HG02840 (cell line): Measurements from ENCODE around the gene BACE1-AS.
A peak's percentile ranks its signal among the peaks of the same experiment; 100 is the strongest.
"Not testable (repeated sequence)": the region's sequence is repeated elsewhere in the genome, so short reads cannot be mapped to it uniquely, and the experiment has no call there.

Source experiments
- ATAC-seq: cut with Tn5 transposase; IDR thresholded peaks from one replicate; pipeline ENCODE4 v1.9.1; 2021; ENCODE audit warnings: mild to moderate bottlenecking, moderate library complexity, moderate number of reproducible peaks; ENCODE audit not compliant: unreplicated experiment, low FRiP score

Gene BACE1-AS

GRCh38 chr11:117316197-117316961, 25.2 kb downstream of the BACE1-AS start, which contains the start of gene BACE1:
BACE1 (minus strand) TSS chr11:117316256; CDS start chr11:117315795, 461 bp downstream.
- ATAC-seq = no peak

DNA sequence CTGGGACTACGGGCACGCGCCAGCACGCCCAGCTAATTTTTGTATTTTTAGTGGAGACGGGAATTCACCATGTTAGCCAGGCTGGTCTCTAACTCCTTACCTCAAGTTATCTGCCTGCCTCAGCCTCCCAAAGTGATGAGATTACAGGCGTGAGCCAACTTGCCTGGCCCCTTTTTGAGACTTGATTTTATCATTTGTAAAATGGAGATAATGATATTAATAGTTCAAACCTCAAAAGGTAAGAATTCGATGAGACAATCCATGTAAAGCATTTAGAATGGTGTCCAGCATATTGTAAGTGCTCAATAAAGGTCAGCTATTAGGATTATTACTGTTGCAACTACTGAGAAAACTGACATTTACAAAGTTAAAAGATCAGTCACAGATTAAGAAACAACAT, 27.6 kb downstream of the BACE1-AS start:
- ATAC-seq = no peak

DNA sequence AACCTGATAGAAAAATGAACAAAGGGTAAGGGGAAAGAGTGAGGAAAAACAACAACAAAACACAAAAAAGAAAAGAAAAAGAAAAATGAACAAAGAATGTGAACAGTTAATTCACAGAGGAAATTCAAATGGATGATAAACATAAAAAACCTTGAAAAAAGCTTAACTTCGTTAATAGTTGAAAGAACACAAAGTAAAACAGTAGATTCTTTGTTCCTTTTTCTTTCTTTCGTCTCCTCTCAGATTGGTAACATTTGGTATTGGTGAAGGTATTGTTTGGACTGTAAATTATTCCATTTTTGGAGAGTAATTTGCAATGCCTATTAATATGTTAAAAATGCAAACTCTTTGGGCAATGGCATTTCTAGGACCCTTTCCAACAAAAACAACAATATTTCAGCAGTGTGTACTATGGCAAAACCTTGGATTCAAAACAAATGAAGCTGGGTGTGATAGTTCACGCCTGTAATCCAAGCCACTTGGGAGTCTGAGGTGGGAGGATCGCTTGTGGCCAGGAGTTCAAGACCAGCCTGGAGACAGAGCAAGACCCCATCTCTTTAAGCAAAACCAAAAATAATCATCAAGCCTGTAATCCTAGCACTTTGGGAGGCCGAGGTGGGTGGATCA, 28.2 kb downstream of the BACE1-AS start:
- no peak for ATAC-seq

- ATAC-seq = not testable (repeated sequence)
Observed at GRCh38 chr11:117327255-117327566, 36.1 kb downstream of the BACE1-AS start.

DNA sequence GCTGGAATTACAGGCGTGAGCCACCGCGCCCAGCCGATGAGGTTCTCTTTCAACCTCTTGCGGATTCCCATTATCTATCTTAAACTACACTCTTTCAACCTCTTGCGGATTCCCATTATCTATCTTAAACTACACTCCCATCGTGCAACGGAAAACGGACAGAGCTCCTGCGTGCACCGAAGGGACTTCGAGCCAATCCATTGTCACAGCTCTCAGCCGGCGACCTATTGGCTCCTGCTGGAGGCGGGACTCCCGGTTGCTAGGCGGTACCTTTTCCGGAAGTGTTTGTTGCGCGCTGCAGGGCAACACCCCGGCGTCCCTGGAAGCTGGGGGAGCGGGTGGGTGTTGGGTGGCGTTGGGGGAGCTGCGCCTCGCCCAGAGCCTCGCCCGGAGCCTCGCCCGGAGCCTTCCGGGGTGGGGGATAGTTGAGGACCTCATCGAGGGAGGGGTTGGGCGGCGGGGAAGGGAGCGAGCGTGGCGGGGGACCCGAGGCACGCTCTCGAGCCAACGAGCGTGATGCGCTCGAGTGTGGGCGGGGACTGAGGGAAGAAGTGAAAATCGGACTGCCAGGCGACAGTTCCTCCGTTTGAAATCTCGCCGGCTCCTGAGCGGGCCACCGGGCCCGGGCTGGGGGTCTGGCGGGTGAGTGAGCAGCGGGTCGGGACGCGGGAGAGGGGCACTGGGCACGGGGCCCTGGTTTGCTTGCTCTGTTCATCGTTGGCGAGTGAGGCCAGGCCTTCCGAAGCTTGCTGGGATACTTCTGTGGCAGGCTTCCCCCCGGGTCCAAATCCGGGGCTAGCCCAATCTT, 36.6 kb downstream of the BACE1-AS start, which contains the start of gene CEP164:
CEP164 (plus strand) TSS at position 288 of the 808 bp plus-strand sequence. CDS start 10,733 bp downstream, outside the sequence.
- ATAC-seq = peak; percentile 91

- ATAC-seq = no peak
Observed at GRCh38 chr11:117328375-117329010, 37.3 kb downstream of the BACE1-AS start.

DNA sequence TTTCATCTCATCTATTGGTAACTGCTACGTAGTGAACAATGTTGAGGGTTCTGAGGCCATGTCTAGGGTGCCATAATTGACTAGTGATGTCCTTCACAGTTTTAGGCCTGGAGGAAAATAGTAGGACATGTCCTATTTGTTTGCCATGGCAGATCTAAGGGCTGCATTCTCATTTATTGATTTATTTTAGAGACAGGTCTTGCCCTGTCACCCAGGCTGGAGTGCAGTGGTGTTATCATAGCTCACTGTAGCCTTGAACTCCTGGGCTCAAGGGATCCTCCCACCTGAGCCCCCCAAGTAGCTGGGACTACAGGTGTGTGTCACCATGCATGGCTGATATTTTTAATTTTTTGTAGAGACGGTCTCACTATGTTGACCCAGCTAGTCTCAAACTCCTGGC, 41.7 kb downstream of the BACE1-AS start:
- ATAC-seq = no peak

DNA sequence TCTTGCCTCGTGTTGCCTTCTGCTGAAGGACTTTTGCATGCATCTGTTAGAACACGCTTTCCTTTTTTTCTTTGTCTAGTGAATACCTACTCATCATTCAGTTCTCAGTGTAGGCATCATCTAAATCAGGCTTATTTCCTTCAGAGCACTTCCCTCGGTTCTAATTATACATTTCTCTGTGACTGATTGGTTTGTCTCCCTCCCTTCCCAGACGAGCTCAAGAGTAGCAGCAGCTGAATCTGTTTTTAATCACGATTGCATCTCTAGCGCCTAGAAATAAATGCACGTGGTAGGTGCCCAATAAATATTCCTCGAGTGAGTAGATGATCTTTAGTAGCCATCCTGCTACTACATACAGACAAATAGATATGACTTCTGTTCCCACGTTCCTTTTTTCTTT, 42.8 kb downstream of the BACE1-AS start:
- ATAC-seq = no peak

- ATAC-seq = no peak
Observed at GRCh38 chr11:117334896-117335295, 43.8 kb downstream of the BACE1-AS start.

GRCh38 chr11:117335399-117335798, 44.3 kb downstream of the BACE1-AS start:
- ATAC-seq = no peak

GRCh38 chr11:117337076-117337475, 45.9 kb downstream of the BACE1-AS start:
- no peak for ATAC-seq
